H1 (cell line): ENCODE results near the gene SDC4. TPM values are rescaled to one million over a fixed set of nuclear protein-coding genes. Genes with fewer than 3 reads are reported as not detected.

ENCODE experiments used
- CTCF ChIA-PET: fragments of 300-600 bp; sonication (Branson Sonifier 250); formaldehyde crosslinking; loops from one replicate; lab custom pipeline; 2021; ENCODE audit not compliant: partially characterized antibody; lab: Charles Lee
- POLR2A ChIA-PET: fragments of 300-600 bp; sonication (Branson Sonifier 250); formaldehyde crosslinking; loops from one replicate; lab custom pipeline; 2021; ENCODE audit warnings: inconsistent platforms; ENCODE audit not compliant: partially characterized antibody; lab: Charles Lee
- DNase-seq, 2 experiments: peaks; one replicate each; pipeline versions ENCODE4 v3.0.0 to v3.0.0-alpha.2; 2010 to 2022; ENCODE audit warnings: low spot score in 2 of 2, low read depth in 1 of 2, mixed read lengths in 1 of 2
- FAIRE-seq: peaks from 2 replicates; lab custom pipeline; 2011; peaks lifted over from hg19 to GRCh38; lab: Jason Lieb, UNC
- H2AFZ ChIP-seq: 2 replicates; pipeline ENCODE4 v1.8.1; 2012; ENCODE audit warnings: low read length, inconsistent platforms
- H2AK5ac ChIP-seq: 2 replicates; pipeline ENCODE4 v1.6.1; 2013; ENCODE audit warnings: low read depth, low read length
- H2BK120ac ChIP-seq: replicated peaks from 2 replicates; pipeline ENCODE3; 2013; ENCODE audit warnings: low read depth, low read length, inconsistent platforms
- H2BK12ac ChIP-seq: 2 replicates; pipeline ENCODE4 v1.6.1; 2013; ENCODE audit warnings: low read depth, low read length
- H2BK15ac ChIP-seq: 2 replicates; pipeline ENCODE4 v1.6.1; 2013; ENCODE audit warnings: low read length
- H2BK20ac ChIP-seq: 2 replicates; pipeline ENCODE4 v1.6.1; 2013; ENCODE audit warnings: low read length
- H2BK5ac ChIP-seq: 2 replicates; pipeline ENCODE4 v1.6.1; 2013; ENCODE audit warnings: low read depth, low read length
- H3K14ac ChIP-seq: 2 replicates; pipeline ENCODE4 v1.6.1; 2013; ENCODE audit warnings: inconsistent platforms; ENCODE audit not compliant: insufficient read length
- H3K18ac ChIP-seq: 2 replicates; pipeline ENCODE4 v1.6.1; 2013; ENCODE audit warnings: low read length; ENCODE audit errors: extremely low read depth
- H3K23ac ChIP-seq: 2 replicates; pipeline ENCODE4 v1.6.1; 2013; ENCODE audit warnings: inconsistent platforms; ENCODE audit not compliant: insufficient read length
- H3K23me2 ChIP-seq: 2 replicates; pipeline ENCODE4 v1.6.1; 2013; ENCODE audit warnings: low read depth, low read length
- H3K27ac ChIP-seq: 2 replicates; pipeline ENCODE4 v1.6.1; 2011; ENCODE audit warnings: low read depth, low read length, inconsistent platforms
- H3K27me3 ChIP-seq, 4 experiments: replicated peaks in 1 of 4; 1 replicate in 1 of 4; 2 replicates in 3 of 4; pipeline versions ENCODE4 v1.6.1 to v1.8.1; 2011 to 2013; ENCODE audit warnings: low read length in 3 of 4, mild to moderate bottlenecking in 3 of 4, inconsistent platforms in 2 of 4, mixed read lengths in 2 of 4, moderate library complexity in 1 of 4; ENCODE audit not compliant: control insufficient read depth in 3 of 4, insufficient read depth in 3 of 4; ENCODE audit errors: extremely low read depth in 1 of 4
- H3K36me3 ChIP-seq, 4 experiments: 2 replicates each; pipeline versions ENCODE4 v1.6.1 to v1.8.1; 2011 to 2013; ENCODE audit warnings: mild to moderate bottlenecking in 4 of 4, low read length in 3 of 4, moderate library complexity in 2 of 4, control low read depth in 1 of 4, inconsistent platforms in 1 of 4; ENCODE audit not compliant: insufficient read depth in 4 of 4, control insufficient read depth in 2 of 4
- H3K4ac ChIP-seq: replicated peaks from 2 replicates; pipeline ENCODE3; 2013; ENCODE audit warnings: low read length, low read depth, mixed read lengths, inconsistent platforms; ENCODE audit not compliant: insufficient read length
- H3K4me1 ChIP-seq, 4 experiments: replicated peaks in 1 of 4; 1 replicate in 1 of 4; 2 replicates in 3 of 4; pipeline versions ENCODE4 v1.6.1 to v1.8.1; 2011 to 2013; ENCODE audit warnings: low read length in 3 of 4, inconsistent platforms in 2 of 4, mixed read lengths in 1 of 4; ENCODE audit not compliant: insufficient read depth in 4 of 4, control insufficient read depth in 3 of 4
- H3K4me2 ChIP-seq, 2 experiments: 2 replicates each; pipeline versions ENCODE4 v1.6.1 to v1.8.1; 2011 to 2013; ENCODE audit warnings: low read depth in 2 of 2, low read length in 2 of 2, control low read depth in 1 of 2, inconsistent platforms in 1 of 2, mild to moderate bottlenecking in 1 of 2; ENCODE audit not compliant: insufficient read depth in 1 of 2
- H3K4me3 ChIP-seq, 4 experiments: fragments of 200-600, 300-600 bp in 1 of 4; sonication (generic), shearing (Covaris generic), sonication (Bioruptor Twin) in 1 of 4; 2 replicates each; pipeline versions ENCODE4 v1.5.1 to v1.8.1; 2011 to 2016; ENCODE audit warnings: low read length in 4 of 4, low read depth in 3 of 4, control low read depth in 2 of 4, inconsistent platforms in 2 of 4, mild to moderate bottlenecking in 2 of 4, mixed read lengths in 1 of 4, moderate library complexity in 1 of 4; ENCODE audit not compliant: insufficient read depth in 2 of 4; ENCODE audit errors: extremely low read depth in 1 of 4
- H3K56ac ChIP-seq: replicated peaks from 2 replicates; pipeline ENCODE3; 2013; ENCODE audit warnings: low read depth, mild to moderate bottlenecking, mixed read lengths, low read length, inconsistent platforms; ENCODE audit not compliant: insufficient read length
- H3K79me1 ChIP-seq: 2 replicates; pipeline ENCODE4 v1.6.1; 2013; ENCODE audit warnings: low read depth, low read length, control low read depth
- H3K79me2 ChIP-seq, 2 experiments: 2 replicates each; pipeline versions ENCODE4 v1.6.1 to v1.8.1; 2012 to 2013; ENCODE audit warnings: low read length in 2 of 2, mild to moderate bottlenecking in 2 of 2, inconsistent platforms in 1 of 2; ENCODE audit not compliant: insufficient read depth in 2 of 2, control insufficient read depth in 1 of 2
- H3K9ac ChIP-seq, 4 experiments: replicated peaks in 1 of 4; 1 replicate in 1 of 4; 2 replicates in 3 of 4; pipeline versions ENCODE4 v1.6.1 to v1.8.1; 2011 to 2013; ENCODE audit warnings: low read depth in 3 of 4, low read length in 3 of 4, control low read depth in 2 of 4, mild to moderate bottlenecking in 2 of 4, moderate library complexity in 2 of 4, inconsistent platforms in 1 of 4; ENCODE audit errors: extremely low read depth in 1 of 4
- H3K9me3 ChIP-seq, 2 experiments: 2 replicates each; pipeline versions ENCODE4 v1.6.1 to v1.8.1; 2012 to 2013; ENCODE audit warnings: mild to moderate bottlenecking in 2 of 2, moderate library complexity in 2 of 2, control low read depth in 1 of 2, inconsistent platforms in 1 of 2, low read depth in 1 of 2, low read length in 1 of 2, mixed read lengths in 1 of 2; ENCODE audit not compliant: insufficient read depth in 2 of 2
- H4K20me1 ChIP-seq, 2 experiments: replicated peaks in 1 of 2; 2 replicates each; pipeline versions ENCODE3 to v1.8.1; 2011 to 2013; ENCODE audit warnings: inconsistent platforms in 2 of 2, low read length in 2 of 2, mild to moderate bottlenecking in 1 of 2; ENCODE audit not compliant: insufficient read depth in 2 of 2, control insufficient read depth in 1 of 2
- H4K5ac ChIP-seq: 2 replicates; pipeline ENCODE4 v1.6.1; 2013; ENCODE audit warnings: low read length, low read depth, mixed read lengths, inconsistent platforms; ENCODE audit not compliant: insufficient read length
- H4K8ac ChIP-seq: 2 replicates; pipeline ENCODE4 v1.8.0; 2013; ENCODE audit warnings: mild to moderate bottlenecking, moderate library complexity, low read length, inconsistent platforms; ENCODE audit not compliant: insufficient read depth; ENCODE audit errors: extremely low read depth
- H4K91ac ChIP-seq: replicated peaks from 2 replicates; pipeline ENCODE3; 2013; ENCODE audit warnings: low read length, mixed read lengths, inconsistent platforms; ENCODE audit not compliant: insufficient read length
- CBX8 ChIP-seq: fragments of 300-800, 300-1000 bp; sonication (generic); IDR thresholded peaks from 2 replicates; pipeline ENCODE4 v1.7.1; 2016; ENCODE audit warnings: low read depth, low read length, borderline replicate concordance
- CHD1 ChIP-seq: IDR thresholded peaks from 2 replicates; pipeline ENCODE4 v1.6.1; 2012; ENCODE audit warnings: low read depth, low read length, improper control_type of control experiment
- RNF2 ChIP-seq: fragments of 200-900, 300-1000 bp; sonication (generic); IDR thresholded peaks from 2 replicates; pipeline ENCODE4 v1.7.1; 2016; ENCODE audit warnings: borderline replicate concordance, low read depth, mild to moderate bottlenecking, antibody characterized with exemption, low read length; ENCODE audit not compliant: poor library complexity, severe bottlenecking; ENCODE audit errors: missing control alignments
- SAP30 ChIP-seq: fragments of 300-600 bp; sonication (generic); IDR thresholded peaks from 2 replicates; pipeline ENCODE4 v1.7.1; 2012; ENCODE audit warnings: low read length, moderate library complexity, mild to moderate bottlenecking, inconsistent platforms; ENCODE audit not compliant: insufficient read depth, insufficient replicate concordance
- SP1 ChIP-seq: IDR thresholded peaks from 2 replicates; pipeline ENCODE4 v1.6.1; 2011; ENCODE audit warnings: low read depth, low read length
- SP2 ChIP-seq: IDR thresholded peaks from 2 replicates; pipeline ENCODE4 v1.6.1; 2012; ENCODE audit warnings: mild to moderate bottlenecking, low read length, inconsistent platforms
- SUZ12 ChIP-seq: fragments of 200-600 bp; sonication (generic); IDR thresholded peaks from 2 replicates; pipeline ENCODE4 v1.6.1; 2012; ENCODE audit warnings: mild to moderate bottlenecking, inconsistent platforms, low read length, moderate library complexity, mixed read lengths
- TEAD4 ChIP-seq: IDR thresholded peaks from 2 replicates; pipeline ENCODE4 v1.6.1; 2012; ENCODE audit warnings: low read depth, low read length, inconsistent platforms, mixed read lengths
- ZNF274 ChIP-seq: IDR thresholded peaks from 2 replicates; pipeline ENCODE4 v1.7.0; 2012; ENCODE audit warnings: low read length, borderline replicate concordance; ENCODE audit errors: extremely low read depth
- WGBS, 2 experiments: shearing (Covaris generic) in 1 of 2; methylation state at CpG; one replicate each; pipeline versions ENCODE4 v1.1.6 to v1.1.7; 2013 to 2015; ENCODE audit warnings: low lambda C conversion rate in 2 of 2, mixed read lengths in 2 of 2, inconsistent platforms in 1 of 2, low coverage in 1 of 2, missing lambda C conversion rate in 1 of 2; ENCODE audit not compliant: insufficient replicate concordance in 2 of 2, insufficient coverage in 1 of 2, insufficient read length in 1 of 2; ENCODE audit errors: extremely low coverage in 1 of 2, missing lambda C conversion rate in 1 of 2; 5-methylcytosine and 5-hydroxymethylcytosine counted together
- polyA plus RNA-seq, 7 experiments: library from polyadenylated mRNA; depleted of rRNA in 3 of 7; stranded (reverse) in 5 of 7; unstranded in 2 of 7; fragments of >200 nt in 5 of 7; fragments of 200-250 nt in 2 of 7; gene quantifications; 1 replicate in 5 of 7; 2 replicates in 1 of 7; 4 replicates in 1 of 7; pipeline versions ENCODE4 v1.2.1 to v1.2.3, GENCODE V29; 2011 to 2013; ENCODE audit warnings: missing spikeins in 2 of 7, mixed read lengths in 2 of 7
- total RNA-seq: library from RNA; stranded (reverse); fragmentation: NEBNext Ultra II Directional; extraction: Animal tissue kit (Norgen Biotek cat#: 25700); gene quantifications from 2 replicates; pipeline ENCODE4 v1.2.1, GENCODE V29; 2021
- TF ChIP-seq, protein P1 (sequence below): IDR thresholded peaks from 2 replicates; pipeline ENCODE4 v1.6.1; 2012; ENCODE audit warnings: inconsistent platforms
- TF ChIP-seq, protein P2 (sequence below), 3 experiments: IDR thresholded peaks; 1 replicate in 2 of 3; 2 replicates in 1 of 3; pipeline versions ENCODE4 v1.5.1 to v1.6.1; 2011; ENCODE audit warnings: low read length in 3 of 3, mild to moderate bottlenecking in 3 of 3, inconsistent platforms in 2 of 3, low read depth in 1 of 3, moderate library complexity in 1 of 3; ENCODE audit not compliant: insufficient read depth in 1 of 3; ENCODE audit errors: control extremely low read depth in 1 of 3

The SDC4 gene
- total and polyA plus RNA-seq, 2 of the 8 experiments (the other 6 are each of a cell fraction or from before 2014, with no cell fraction given) = 34.6 to 60.2 TPM

DNA sequence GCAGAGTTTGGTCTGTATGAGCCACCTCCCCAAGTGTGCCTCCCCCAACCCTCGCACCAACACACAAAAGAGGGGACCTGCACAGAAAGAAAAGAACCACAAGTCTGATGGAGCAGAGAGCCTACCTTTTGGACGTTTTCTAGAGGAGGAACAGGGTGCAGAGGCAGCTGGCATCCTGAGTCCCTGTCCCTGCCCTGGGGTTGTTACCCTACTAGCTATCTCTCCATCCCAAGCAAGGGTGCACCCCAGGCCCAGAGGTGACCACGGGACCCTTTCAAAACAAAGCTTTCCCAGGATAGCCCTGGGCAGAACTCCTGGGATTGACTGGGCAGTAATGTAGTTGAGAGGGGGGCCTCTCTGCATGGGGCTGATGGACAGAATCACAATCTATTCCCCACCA is 30.4 kb downstream of the SDC4 start:
- Histone ChIP-seq H3K27ac (no peak overlapping the region), H2BK12ac (no peak overlapping the region; the same call in 1 of the 2 replicates), H3K4me1 (no peaks in the 10 kb centered on the region), H3K9me3 (no peaks in the 10 kb centered on the region), H3K18ac (no peak overlapping the region), H2AK5ac (no peak overlapping the region), H3K79me1 (no peaks in the 10 kb centered on the region), H3K27me3 (peaks cover 0 to 3% (median 0%) of the 10 kb centered on the region in 4 experiments; a peak in 1 of 7 replicates), H2BK15ac (no peak overlapping the region), H3K9ac (no peak overlapping the region), H3K56ac (no peak overlapping the region), H2AFZ (no peak overlapping the region), H4K8ac (no peak overlapping the region), H2BK5ac (no peak overlapping the region), H4K91ac (no peak overlapping the region), H3K36me3 (no peaks in the 10 kb centered on the region), H3K4me3 (no peak overlapping the region), H3K4me2 (no peak overlapping the region), H4K5ac (no peak overlapping the region), H2BK120ac (no peak overlapping the region), H3K4ac (no peak overlapping the region), H3K14ac (no peak overlapping the region), H3K23ac (no peak overlapping the region), H3K23me2 (peaks cover 4% of the 10 kb centered on the region; the same call in 1 of the 2 replicates), H3K79me2 (no peaks in the 10 kb centered on the region), H4K20me1 (no peaks in the 10 kb centered on the region), H2BK20ac (no peak overlapping the region)
- POLR2A ChIA-PET = interaction anchor here (1.3 to 1.7 kb wide), 4 partner anchors 17 to 45 kb away, joined by 3 to 4 read pairs (median 3); partner anchors contain the start of genes SDC4 and SYS1
- DNase-seq = no peak
- no peak for FAIRE-seq
- CTCF ChIA-PET = interaction anchor here (0.7 to 13.3 kb wide), 29 partner anchors 9 to 457 kb away, joined by 3 to 156 read pairs (median 10); partner anchors contain the start of genes MATN4, SDC4, SYS1 and TP53TG5
- WGBS, 2 experiments = 64% methylated on average over 3 of the region's 3 CpGs; no CpG with 5 or more reads in 1 of the 2 experiments
- no peak for TF ChIP-seq SP2
- TF ChIP-seq TEAD4 = no peak
- no peak for TF ChIP-seq SP1
- no peak for TF ChIP-seq SUZ12
- no peak for TF ChIP-seq CHD1
- no peak for TF ChIP-seq RNF2
- TF ChIP-seq, protein P1, sequence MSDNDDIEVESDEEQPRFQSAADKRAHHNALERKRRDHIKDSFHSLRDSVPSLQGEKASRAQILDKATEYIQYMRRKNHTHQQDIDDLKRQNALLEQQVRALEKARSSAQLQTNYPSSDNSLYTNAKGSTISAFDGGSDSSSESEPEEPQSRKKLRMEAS = no peak
- TF ChIP-seq, protein P2, sequence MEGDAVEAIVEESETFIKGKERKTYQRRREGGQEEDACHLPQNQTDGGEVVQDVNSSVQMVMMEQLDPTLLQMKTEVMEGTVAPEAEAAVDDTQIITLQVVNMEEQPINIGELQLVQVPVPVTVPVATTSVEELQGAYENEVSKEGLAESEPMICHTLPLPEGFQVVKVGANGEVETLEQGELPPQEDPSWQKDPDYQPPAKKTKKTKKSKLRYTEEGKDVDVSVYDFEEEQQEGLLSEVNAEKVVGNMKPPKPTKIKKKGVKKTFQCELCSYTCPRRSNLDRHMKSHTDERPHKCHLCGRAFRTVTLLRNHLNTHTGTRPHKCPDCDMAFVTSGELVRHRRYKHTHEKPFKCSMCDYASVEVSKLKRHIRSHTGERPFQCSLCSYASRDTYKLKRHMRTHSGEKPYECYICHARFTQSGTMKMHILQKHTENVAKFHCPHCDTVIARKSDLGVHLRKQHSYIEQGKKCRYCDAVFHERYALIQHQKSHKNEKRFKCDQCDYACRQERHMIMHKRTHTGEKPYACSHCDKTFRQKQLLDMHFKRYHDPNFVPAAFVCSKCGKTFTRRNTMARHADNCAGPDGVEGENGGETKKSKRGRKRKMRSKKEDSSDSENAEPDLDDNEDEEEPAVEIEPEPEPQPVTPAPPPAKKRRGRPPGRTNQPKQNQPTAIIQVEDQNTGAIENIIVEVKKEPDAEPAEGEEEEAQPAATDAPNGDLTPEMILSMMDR (IDR thresholded peaks at IDR 0.05; ENCODE audit: control extremely low read depth in 1 of 3, insufficient read depth in 1 of 3, low read depth in 1 of 3, low read length in 3 of 3) = no peak
- TF ChIP-seq CBX8 = no peak
- TF ChIP-seq SAP30 = no peak
- no peak for TF ChIP-seq ZNF274
